ENCODE data around the gene LANCL2.
"Not testable (repeated sequence)": the region's sequence is repeated elsewhere in the genome, so short reads cannot be mapped to it uniquely, and the experiment has no call there.

The LANCL2 gene

GRCh38 chr7:55438757-55439525, 73.8 kb downstream of the LANCL2 start:
- DNase-seq, result no peak

GRCh38 chr7:55439627-55440026, 74.5 kb downstream of the LANCL2 start:
- DNase-seq, result no peak

- DNase-seq, result no peak
Measured at GRCh38 chr7:55440040-55440690, 75.0 kb downstream of the LANCL2 start.

GRCh38 chr7:55441002-55441401, 75.9 kb downstream of the LANCL2 start:
- DNase-seq, result no peak

- DNase-seq, result no peak
Measured at GRCh38 chr7:55441774-55442522, 76.8 kb downstream of the LANCL2 start.

GRCh38 chr7:55444786-55445185, 79.6 kb downstream of the LANCL2 start:
- DNase-seq, result no peak

GRCh38 chr7:55448526-55448925, 83.4 kb downstream of the LANCL2 start:
- no peak for DNase-seq

- no peak for DNase-seq
Measured at GRCh38 chr7:55449205-55449991, 84.3 kb downstream of the LANCL2 start.

- no peak for DNase-seq
Measured at GRCh38 chr7:55449992-55450535, 84.9 kb downstream of the LANCL2 start.

- DNase-seq, result no peak
Measured at GRCh38 chr7:55452971-55453370, 87.8 kb downstream of the LANCL2 start.

GRCh38 chr7:55457801-55458200, 92.7 kb downstream of the LANCL2 start:
- no peak for DNase-seq

GRCh38 chr7:55458351-55458750, 93.2 kb downstream of the LANCL2 start:
- DNase-seq, result no peak

- DNase-seq, result no peak
Measured at GRCh38 chr7:55463686-55464262, 98.6 kb downstream of the LANCL2 start.

GRCh38 chr7:55464422-55464821, 99.3 kb downstream of the LANCL2 start:
- no peak for DNase-seq

GRCh38 chr7:55465691-55466090, 100.6 kb downstream of the LANCL2 start:
- DNase-seq, result no peak

GRCh38 chr7:55467047-55467593, 102.0 kb downstream of the LANCL2 start:
- no peak for DNase-seq

- DNase-seq, result no peak
Measured at GRCh38 chr7:55468495-55468894, 103.4 kb downstream of the LANCL2 start.

- no peak for DNase-seq
Measured at GRCh38 chr7:55469271-55469681, 104.1 kb downstream of the LANCL2 start.

- no peak for DNase-seq
Measured at GRCh38 chr7:55469721-55470120, 104.6 kb downstream of the LANCL2 start.

- DNase-seq, result no peak
Measured at GRCh38 chr7:55470261-55470660, 105.1 kb downstream of the LANCL2 start.

- DNase-seq, result not testable (repeated sequence)
Measured at GRCh38 chr7:55471594-55471993, 106.5 kb downstream of the LANCL2 start.

- DNase-seq, result not testable (repeated sequence)
Measured at GRCh38 chr7:55472406-55472805, 107.3 kb downstream of the LANCL2 start.

Data from NCI-H1694 treated with DMSO at 0.1 percent for 48 hours (cell line).